OCI-LY3 (cell line): ENCODE measurements around the gene ST7.

Experiments
- CTCF ChIP-seq: fragments of 200-600, 300-600 bp; sonication (generic); IDR thresholded peaks from 2 replicates; pipeline ENCODE4 v1.5.1; 2014; ENCODE audit warnings: antibody characterized with exemption, low read length, low read depth
- EZH2phosphoT487 ChIP-seq: fragments of 200-600 bp; shearing (Covaris generic); IDR thresholded peaks from 2 replicates; pipeline ENCODE4 v1.6.1; 2018; ENCODE audit warnings: antibody characterized with exemption, mixed run types, low read depth

GRCh38 chr7:117176206-117176605 lies 222.9 kb downstream of the ST7 start:
- TF ChIP-seq CTCF (no peak), EZH2phosphoT487 (no peak)
